GM21825 (cell line): ENCODE measurements around the gene UPB1.
"Not testable (repeated sequence)": the region's sequence is repeated elsewhere in the genome, so short reads cannot be mapped to it uniquely, and the experiment has no call there.

Source experiments
- ATAC-seq: cut with Tn5 transposase; IDR thresholded peaks from one replicate; pipeline ENCODE4 v1.9.1; 2021; ENCODE audit warnings: mild to moderate bottlenecking, moderate library complexity; ENCODE audit not compliant: unreplicated experiment

UPB1 gene

GRCh38 chr22:24529898-24530297 is 34.8 kb downstream of the UPB1 start:
- ATAC-seq: no peak

GRCh38 chr22:24530968-24531367 is 35.8 kb downstream of the UPB1 start:
- ATAC-seq: not testable (repeated sequence)

GRCh38 chr22:24532075-24532474 is 36.9 kb downstream of the UPB1 start:
- no peak for ATAC-seq

GRCh38 chr22:24535348-24535747 is 40.2 kb downstream of the UPB1 start:
- ATAC-seq: no peak

GRCh38 chr22:24536089-24536488 is 41.0 kb downstream of the UPB1 start:
- ATAC-seq: no peak

- no peak for ATAC-seq
Observed at GRCh38 chr22:24540470-24540869, 45.3 kb downstream of the UPB1 start.

GRCh38 chr22:24541681-24542515 is 46.8 kb downstream of the UPB1 start:
- ATAC-seq: no peak

- ATAC-seq: no peak
Observed at GRCh38 chr22:24542641-24543040, 47.5 kb downstream of the UPB1 start.

- no peak for ATAC-seq
Observed at GRCh38 chr22:24543185-24543601, 48.1 kb downstream of the UPB1 start.

- no peak for ATAC-seq
Observed at GRCh38 chr22:24543679-24544243, 48.6 kb downstream of the UPB1 start.

- ATAC-seq: no peak
Observed at GRCh38 chr22:24548812-24549211, 53.7 kb downstream of the UPB1 start.

GRCh38 chr22:24550028-24550901 is 55.1 kb downstream of the UPB1 start:
- no peak for ATAC-seq

- no peak for ATAC-seq
Observed at GRCh38 chr22:24550902-24551435, 55.8 kb downstream of the UPB1 start.

GRCh38 chr22:24552503-24553286 is 57.6 kb downstream of the UPB1 start:
- ATAC-seq: not testable (repeated sequence)

- no peak for ATAC-seq
Observed at GRCh38 chr22:24553597-24554312, 58.6 kb downstream of the UPB1 start.

- peak; percentile 10 for ATAC-seq
Observed at GRCh38 chr22:24554313-24555164, 59.4 kb downstream of the UPB1 start, which contains the start of gene GUCD1. Gene GUCD1, minus strand, starts transcription at chr22:24555138. Its CDS starts 147 bp downstream, at chr22:24554991.

- peak; percentile 60 for ATAC-seq
Observed at GRCh38 chr22:24555165-24556039, 60.3 kb downstream of the UPB1 start, which contains the start of gene SNRPD3. Gene SNRPD3, plus strand, starts transcription at chr22:24555999. Its CDS starts 1,676 bp downstream, at chr22:24557675.

GRCh38 chr22:24559471-24559870 is 64.3 kb downstream of the UPB1 start:
- no peak for ATAC-seq
